Limb (tissue), 2 donors: ENCODE results near the gene PTPRS.
A peak's percentile ranks its signal among the peaks of the same experiment; 100 is the strongest.

Experiments
- DNase-seq, 2 donors: peaks; one replicate each; pipeline ENCODE4 v3.0.0-alpha.2; 2016; ENCODE audit errors: extremely low spot score in 2 of 2

Gene PTPRS

GRCh38 chr19:5355076-5355475 lies 14.5 kb upstream of the PTPRS start:
- no peak for DNase-seq

- no peak for DNase-seq
Observed at GRCh38 chr19:5354403-5354802, 13.8 kb upstream of the PTPRS start.

- DNase-seq = no peak
Observed at GRCh38 chr19:5352229-5352763, 11.7 kb upstream of the PTPRS start.

GRCh38 chr19:5351731-5352228 lies 11.2 kb upstream of the PTPRS start:
- DNase-seq = no peak

- no peak for DNase-seq
Observed at GRCh38 chr19:5349041-5349440, 8.4 kb upstream of the PTPRS start.

GRCh38 chr19:5345895-5346386 lies 5.3 kb upstream of the PTPRS start:
- no peak for DNase-seq

- DNase-seq = no peak
Observed at GRCh38 chr19:5343848-5344247, 3.2 kb upstream of the PTPRS start.

GRCh38 chr19:5342573-5343201 lies 2.1 kb upstream of the PTPRS start:
- no peak for DNase-seq

GRCh38 chr19:5341981-5342380 lies 1.4 kb upstream of the PTPRS start:
- no peak for DNase-seq

GRCh38 chr19:5341448-5341820 lies 822 bp upstream of the PTPRS start:
- no peak for DNase-seq

- DNase-seq = peak in 1 of 2 donors; percentile 78
Observed at GRCh38 chr19:5339950-5340636, 519 bp downstream of the PTPRS start.

- DNase-seq = peak in 1 of 2 donors; percentile 78
Observed at GRCh38 chr19:5339198-5339949, 1.2 kb downstream of the PTPRS start.

- peak in 1 of 2 donors; percentile 74 for DNase-seq
Observed at GRCh38 chr19:5338656-5339197, 1.9 kb downstream of the PTPRS start.

GRCh38 chr19:5337708-5338655 lies 2.6 kb downstream of the PTPRS start:
- no peak for DNase-seq

GRCh38 chr19:5337126-5337525 lies 3.5 kb downstream of the PTPRS start:
- DNase-seq = no peak

- no peak for DNase-seq
Observed at GRCh38 chr19:5336195-5336965, 4.2 kb downstream of the PTPRS start.

GRCh38 chr19:5335593-5335992 lies 5.0 kb downstream of the PTPRS start:
- no peak for DNase-seq

- no peak for DNase-seq
Observed at GRCh38 chr19:5334824-5335500, 5.7 kb downstream of the PTPRS start.

- DNase-seq = no peak
Observed at GRCh38 chr19:5334366-5334739, 6.3 kb downstream of the PTPRS start.
